SU-DHL-6 (cell line): Measurements from ENCODE around the gene RPL18A.

Source experiments
- CTCF ChIP-seq: fragments of 200-600 bp; sonication (generic); IDR thresholded peaks from one replicate; pipeline ENCODE4 v1.5.1; 2017; ENCODE audit warnings: antibody characterized with exemption, mild to moderate bottlenecking, low read length, moderate library complexity; ENCODE audit not compliant: insufficient read depth, poor library complexity, severe bottlenecking
- EZH2phosphoT487 ChIP-seq: fragments of 200-600 bp; sonication (generic), shearing (Covaris generic); conservative IDR thresholded peaks from 2 replicates; pipeline ENCODE4 v1.6.1; 2018; ENCODE audit warnings: mild to moderate bottlenecking, antibody characterized with exemption, low read length, moderate library complexity, mixed read lengths

GRCh38 chr19:17811103-17811502, 48.6 kb upstream of the RPL18A start:
- TF ChIP-seq CTCF, result no peak
- TF ChIP-seq EZH2phosphoT487, result no peak
